ENCODE results near the gene RCVRN. TPM values are rescaled to one million over a fixed set of nuclear protein-coding genes. Genes with fewer than 3 reads are reported as not detected.

The RCVRN gene
- total and polyA plus RNA-seq, 2 of the 4 experiments (the other 2 are of a cell fraction) = not detected

DNA sequence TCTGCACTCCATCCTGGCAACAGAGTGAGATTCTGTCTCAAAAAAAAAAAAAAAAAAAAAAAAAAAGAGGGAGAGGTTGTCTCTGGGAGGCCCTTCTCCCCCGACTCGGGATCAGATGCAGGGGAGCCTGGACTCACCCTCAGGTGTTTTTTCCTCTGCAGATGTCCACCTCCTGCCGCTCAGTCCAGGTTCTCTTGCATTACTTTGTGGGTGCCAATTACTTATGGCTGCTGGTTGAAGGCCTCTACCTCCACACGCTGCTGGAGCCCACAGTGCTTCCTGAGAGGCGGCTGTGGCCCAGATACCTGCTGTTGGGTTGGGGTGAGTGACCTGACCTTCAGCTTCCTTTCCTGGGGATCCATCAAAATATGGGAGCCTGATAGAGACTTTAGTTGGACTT, 45.3 kb downstream of the RCVRN start:
- Histone ChIP-seq H4K91ac (ENCODE audit: insufficient read depth, low read depth, low read length) (no peak overlapping the region), H2BK20ac (ENCODE audit: low read depth, low read length) (no peak overlapping the region), H3K4me3 (ENCODE audit: insufficient read depth, low read depth, low read length) (no peak overlapping the region), H3K4me1 (ENCODE audit: control insufficient read depth, insufficient read depth, low read length) (no peaks in the 10 kb centered on the region), H3K79me1 (ENCODE audit: low read depth in 1 of 2, low read length in 2 of 2) (no peaks in the 10 kb centered on the region), H4K20me1 (ENCODE audit: insufficient read depth, low read length) (no peaks in the 10 kb centered on the region), H3K9me1 (ENCODE audit: insufficient read depth, low read length) (no peaks in the 10 kb centered on the region), H3K18ac (ENCODE audit: low read depth, low read length) (no peak overlapping the region), H2BK15ac (ENCODE audit: low read depth, low read length) (no peak overlapping the region), H3K36me3 (ENCODE audit: control insufficient read depth, insufficient read depth, low read length) (no peaks in the 10 kb centered on the region), H2BK120ac (ENCODE audit: low read depth, low read length) (no peak overlapping the region), H3K23ac (ENCODE audit: low read depth, low read length) (no peak overlapping the region), H3K4me2 (ENCODE audit: low read depth, low read length) (no peak overlapping the region), H2AFZ (replicated peaks; ENCODE audit: low read length, poor library complexity) (no peak overlapping the region), H3K56ac (ENCODE audit: extremely low read depth, insufficient read depth, low read length) (no peak overlapping the region), H3K9ac (ENCODE audit: low read depth, low read length) (no peak overlapping the region), H3K4ac (ENCODE audit: low read depth, low read length) (no peak overlapping the region), H3K27me3 (ENCODE audit: control insufficient read depth, insufficient read depth, low read length) (no peaks in the 10 kb centered on the region), H2BK5ac (ENCODE audit: low read depth, low read length, poor library complexity, severe bottlenecking) (no peak overlapping the region), H2AK5ac (ENCODE audit: low read depth, low read length) (no peak overlapping the region), H2AK9ac (replicated peaks; ENCODE audit: low read depth, low read length, poor library complexity) (no peak overlapping the region), H3K27ac (ENCODE audit: insufficient read depth, low read length) (no peak overlapping the region), H4K5ac (ENCODE audit: low read depth, low read length) (no peak overlapping the region), H3K14ac (replicated peaks; ENCODE audit: low read depth, low read length) (no peak overlapping the region), H3K9me3 (ENCODE audit: control insufficient read depth, insufficient read depth, low read length) (peaks cover 13% of the 10 kb centered on the region), H4K8ac (ENCODE audit: low read depth in 2 of 2, low read length in 2 of 2) (no peak overlapping the region)
- DNase-seq (no peak), ATAC-seq (ENCODE audit: low read depth) (no peak)
- dilution Hi-C loops (cut with HindIII; ENCODE audit: low sequenced_read_pairs, unreplicated experiment) (no loop called here), intact Hi-C loops (cut with micrococcal nuclease) (no loop called here), in situ Hi-C loops (cut with MboI; ENCODE audit: low sequenced_read_pairs) (no loop called here)
- no peak for TF ChIP-seq CTCF (conservative IDR thresholded peaks at IDR 0.05; ENCODE audit: low read depth, low read length)
- no peak for TF ChIP-seq CHD1 (IDR thresholded peaks at IDR 0.05; ENCODE audit: low read depth, low read length)
- TF ChIP-seq NFE2L2 (IDR thresholded peaks at IDR 0.05; ENCODE audit: low read depth, low read length) = no peak
- no peak for TF ChIP-seq POLR2A (IDR thresholded peaks at IDR 0.05; ENCODE audit: low read depth, low read length)
- TF ChIP-seq CEBPB (IDR thresholded peaks at IDR 0.05; ENCODE audit: low read depth, low read length) = no peak
- TF ChIP-seq ELK1 (IDR thresholded peaks at IDR 0.05; ENCODE audit: borderline replicate concordance, low read depth, low read length) = no peak
- TF ChIP-seq MAZ (IDR thresholded peaks at IDR 0.05; ENCODE audit: borderline replicate concordance, low read depth, low read length) = no peak
- TF ChIP-seq RFX5 (IDR thresholded peaks at IDR 0.05; ENCODE audit: low read depth, low read length) = no peak
- no peak for TF ChIP-seq BHLHE40 (IDR thresholded peaks at IDR 0.05; ENCODE audit: low read depth, low read length)
- no peak for TF ChIP-seq FOS (IDR thresholded peaks at IDR 0.05; ENCODE audit: low read depth, low read length)
- no peak for TF ChIP-seq SMC3 (IDR thresholded peaks at IDR 0.05; ENCODE audit: low read depth, low read length)
- no peak for TF ChIP-seq RAD21 (IDR thresholded peaks at IDR 0.05; ENCODE audit: low read length)
- no peak for TF ChIP-seq RCOR1 (IDR thresholded peaks at IDR 0.05; ENCODE audit: insufficient replicate concordance, low read length)
- no peak for TF ChIP-seq MXI1 (IDR thresholded peaks at IDR 0.05; ENCODE audit: borderline replicate concordance, low read depth, low read length)
- TF ChIP-seq, protein P1, sequence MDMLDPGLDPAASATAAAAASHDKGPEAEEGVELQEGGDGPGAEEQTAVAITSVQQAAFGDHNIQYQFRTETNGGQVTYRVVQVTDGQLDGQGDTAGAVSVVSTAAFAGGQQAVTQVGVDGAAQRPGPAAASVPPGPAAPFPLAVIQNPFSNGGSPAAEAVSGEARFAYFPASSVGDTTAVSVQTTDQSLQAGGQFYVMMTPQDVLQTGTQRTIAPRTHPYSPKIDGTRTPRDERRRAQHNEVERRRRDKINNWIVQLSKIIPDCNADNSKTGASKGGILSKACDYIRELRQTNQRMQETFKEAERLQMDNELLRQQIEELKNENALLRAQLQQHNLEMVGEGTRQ (IDR thresholded peaks at IDR 0.05; ENCODE audit: low read depth, low read length) = no peak
- TF ChIP-seq MAFK (IDR thresholded peaks at IDR 0.05; ENCODE audit: low read depth, low read length) = no peak
- ChIA-PET POLR2A (ENCODE audit: unreplicated experiment) (no interaction called here), CTCF (interaction anchor here (0.8 kb wide), 1 partner anchor 30 kb away, joined by 4 read pairs; no protein-coding TSS in a partner anchor)
- WGBS, 2 experiments (ENCODE audit: extremely low coverage in 2 of 2, insufficient read length in 1 of 2) = 100% methylated on average over 1 of the region's 5 CpGs; no CpG with 5 or more reads in 1 of the 2 experiments
- BruUV-seq (replicated peaks) = no TSS peak

Data from IMR-90 (cell line).